ENCODE measurements around the gene TAOK1. TPM values are rescaled to one million over a fixed set of nuclear protein-coding genes. Genes with fewer than 3 reads are reported as not detected.

The TAOK1 gene
- total RNA-seq, 1 donor from 2014 or later: 81.1 TPM

- Mint-ChIP-seq H3K4me3 (ENCODE audit: unreplicated experiment) (no peak overlapping the region), H3K36me3 (ENCODE audit: unreplicated experiment) (peaks cover 11% of the 10 kb centered on the region), H3K9me3 (ENCODE audit: unreplicated experiment) (no peaks in the 10 kb centered on the region), H3K27ac (ENCODE audit: unreplicated experiment) (no peak overlapping the region), H3K4me1 (ENCODE audit: unreplicated experiment) (peaks cover 1% of the 10 kb centered on the region), H3K27me3 (ENCODE audit: unreplicated experiment) (no peaks in the 10 kb centered on the region)
- TF ChIP-seq, protein P1, sequence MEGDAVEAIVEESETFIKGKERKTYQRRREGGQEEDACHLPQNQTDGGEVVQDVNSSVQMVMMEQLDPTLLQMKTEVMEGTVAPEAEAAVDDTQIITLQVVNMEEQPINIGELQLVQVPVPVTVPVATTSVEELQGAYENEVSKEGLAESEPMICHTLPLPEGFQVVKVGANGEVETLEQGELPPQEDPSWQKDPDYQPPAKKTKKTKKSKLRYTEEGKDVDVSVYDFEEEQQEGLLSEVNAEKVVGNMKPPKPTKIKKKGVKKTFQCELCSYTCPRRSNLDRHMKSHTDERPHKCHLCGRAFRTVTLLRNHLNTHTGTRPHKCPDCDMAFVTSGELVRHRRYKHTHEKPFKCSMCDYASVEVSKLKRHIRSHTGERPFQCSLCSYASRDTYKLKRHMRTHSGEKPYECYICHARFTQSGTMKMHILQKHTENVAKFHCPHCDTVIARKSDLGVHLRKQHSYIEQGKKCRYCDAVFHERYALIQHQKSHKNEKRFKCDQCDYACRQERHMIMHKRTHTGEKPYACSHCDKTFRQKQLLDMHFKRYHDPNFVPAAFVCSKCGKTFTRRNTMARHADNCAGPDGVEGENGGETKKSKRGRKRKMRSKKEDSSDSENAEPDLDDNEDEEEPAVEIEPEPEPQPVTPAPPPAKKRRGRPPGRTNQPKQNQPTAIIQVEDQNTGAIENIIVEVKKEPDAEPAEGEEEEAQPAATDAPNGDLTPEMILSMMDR (IDR thresholded peaks at IDR 0.05): no peak
- no peak for DNase-seq (ENCODE audit: extremely low spot score, unreplicated experiment)
Measured at GRCh38 chr17:29483503-29483902, 93.3 kb downstream of the TAOK1 start.

DNA sequence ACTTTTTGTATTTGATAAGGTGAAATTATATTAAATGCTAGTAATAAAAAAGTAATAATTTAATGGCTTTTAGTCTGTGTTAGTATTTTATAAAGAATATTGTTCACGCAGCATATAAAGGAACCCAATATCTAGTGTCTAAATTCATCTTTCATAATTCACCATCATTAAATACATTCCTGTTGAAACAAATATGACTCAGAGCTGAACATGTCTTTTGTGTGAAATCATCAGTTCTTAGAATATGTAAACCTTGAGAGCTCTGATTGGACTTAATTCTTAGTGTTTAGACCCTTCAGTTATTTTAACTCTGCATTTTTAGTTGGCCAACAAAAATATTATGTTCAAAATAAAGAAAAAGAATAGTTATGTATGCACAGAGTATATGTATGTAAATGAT, 104.8 kb downstream of the TAOK1 start:
- TF ChIP-seq, protein P1 (IDR thresholded peaks at IDR 0.05): no peak
- H3K4me1 Mint-ChIP-seq (ENCODE audit: unreplicated experiment): no peaks in the 10 kb centered on the region
- peaks cover 42% of the 10 kb centered on the region for H3K36me3 Mint-ChIP-seq (ENCODE audit: unreplicated experiment)
- H3K4me3 Mint-ChIP-seq (ENCODE audit: unreplicated experiment): no peak overlapping the region
- no peaks in the 10 kb centered on the region for H3K9me3 Mint-ChIP-seq (ENCODE audit: unreplicated experiment)
- no peak overlapping the region for H3K27ac Mint-ChIP-seq (ENCODE audit: unreplicated experiment)
- no peak for DNase-seq (ENCODE audit: extremely low spot score, unreplicated experiment)
- no peaks in the 10 kb centered on the region for H3K27me3 Mint-ChIP-seq (ENCODE audit: unreplicated experiment)

DNA sequence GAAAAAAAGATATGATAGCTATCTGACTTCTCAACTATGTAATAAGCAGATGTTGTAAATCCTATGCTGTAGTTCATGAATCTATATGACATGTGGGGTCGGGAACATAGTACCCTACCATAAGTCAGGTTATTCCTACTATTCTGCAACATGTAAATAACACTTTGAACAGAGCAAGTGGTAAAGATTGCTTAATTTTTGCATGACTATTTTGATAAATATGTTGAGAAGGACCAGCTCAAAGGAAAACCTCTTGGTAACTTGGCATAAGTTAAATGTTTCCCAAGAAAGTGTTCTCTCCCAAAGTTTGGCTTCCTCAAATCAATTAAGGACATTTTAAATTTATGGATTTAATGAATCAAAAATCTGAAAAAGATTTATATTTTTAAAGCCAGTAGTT, 114.5 kb downstream of the TAOK1 start:
- Mint-ChIP-seq H3K9me3 (ENCODE audit: unreplicated experiment) (no peaks in the 10 kb centered on the region), H3K36me3 (ENCODE audit: unreplicated experiment) (peaks cover 52% of the 10 kb centered on the region), H3K27me3 (ENCODE audit: unreplicated experiment) (no peaks in the 10 kb centered on the region), H3K27ac (ENCODE audit: unreplicated experiment) (no peak overlapping the region), H3K4me3 (ENCODE audit: unreplicated experiment) (no peak overlapping the region), H3K4me1 (ENCODE audit: unreplicated experiment) (no peaks in the 10 kb centered on the region)
- TF ChIP-seq, protein P1 (IDR thresholded peaks at IDR 0.05): no peak
- DNase-seq (ENCODE audit: extremely low spot score, unreplicated experiment): no peak

- no peak for DNase-seq (ENCODE audit: extremely low spot score, unreplicated experiment)
- H3K4me1 Mint-ChIP-seq (ENCODE audit: unreplicated experiment): no peaks in the 10 kb centered on the region
- H3K27ac Mint-ChIP-seq (ENCODE audit: unreplicated experiment): no peak overlapping the region
- H3K27me3 Mint-ChIP-seq (ENCODE audit: unreplicated experiment): no peaks in the 10 kb centered on the region
- H3K9me3 Mint-ChIP-seq (ENCODE audit: unreplicated experiment): no peaks in the 10 kb centered on the region
- TF ChIP-seq, protein P1 (IDR thresholded peaks at IDR 0.05): no peak
- H3K4me3 Mint-ChIP-seq (ENCODE audit: unreplicated experiment): no peak overlapping the region
- H3K36me3 Mint-ChIP-seq (ENCODE audit: unreplicated experiment): peaks cover 54% of the 10 kb centered on the region
Measured at GRCh38 chr17:29505836-29506235, 115.7 kb downstream of the TAOK1 start.

DNA sequence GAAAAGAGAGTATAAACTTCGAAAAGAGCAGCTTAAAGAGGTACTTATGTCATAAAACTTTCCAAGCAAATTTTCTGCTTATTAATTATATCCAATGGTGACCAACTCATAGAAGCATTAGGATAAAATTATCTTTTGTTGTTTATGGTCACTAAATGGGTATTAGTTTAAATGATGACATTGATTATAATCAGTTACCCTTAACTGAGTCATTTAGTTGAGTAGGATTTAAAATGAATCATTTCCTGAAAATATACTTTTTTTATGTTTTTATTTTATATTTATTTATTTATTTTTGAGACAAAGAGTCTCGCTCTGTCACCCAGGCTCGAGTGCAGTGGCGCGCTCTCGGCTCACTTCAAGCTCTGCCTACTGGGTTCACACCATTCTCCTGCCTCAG, 120.8 kb downstream of the TAOK1 start:
- DNase-seq (ENCODE audit: extremely low spot score, unreplicated experiment): no peak
- Mint-ChIP-seq H3K4me1 (ENCODE audit: unreplicated experiment) (peaks cover 7% of the 10 kb centered on the region), H3K4me3 (ENCODE audit: unreplicated experiment) (no peak overlapping the region), H3K27ac (ENCODE audit: unreplicated experiment) (no peak overlapping the region), H3K9me3 (ENCODE audit: unreplicated experiment) (no peaks in the 10 kb centered on the region), H3K27me3 (ENCODE audit: unreplicated experiment) (no peaks in the 10 kb centered on the region), H3K36me3 (ENCODE audit: unreplicated experiment) (peaks cover 37% of the 10 kb centered on the region)
- TF ChIP-seq, protein P1 (IDR thresholded peaks at IDR 0.05): no peak

Data from osteocyte (in vitro differentiated cells).